Osteocyte (in vitro differentiated cells): ENCODE data around the gene MAB21L2. TPM values are rescaled to one million over a fixed set of nuclear protein-coding genes. Genes with fewer than 3 reads are reported as not detected.

ENCODE experiments used
- DNase-seq: peaks from one replicate; pipeline ENCODE4 v3.0.0; 2021; ENCODE audit warnings: mixed read lengths; ENCODE audit not compliant: unreplicated experiment; ENCODE audit errors: extremely low spot score
- H3K27ac Mint-ChIP-seq: one replicate; pipeline ENCODE4 v1.8.0; 2021; ENCODE audit warnings: mild to moderate bottlenecking, mixed read lengths; ENCODE audit not compliant: unreplicated experiment
- H3K27me3 Mint-ChIP-seq: one replicate; pipeline ENCODE4 v1.8.0; 2021; ENCODE audit warnings: mixed read lengths; ENCODE audit not compliant: unreplicated experiment
- H3K36me3 Mint-ChIP-seq: one replicate; pipeline ENCODE4 v1.8.0; 2021; ENCODE audit warnings: mixed read lengths; ENCODE audit not compliant: unreplicated experiment
- H3K4me1 Mint-ChIP-seq: one replicate; pipeline ENCODE4 v1.8.0; 2021; ENCODE audit warnings: mixed read lengths; ENCODE audit not compliant: unreplicated experiment
- H3K4me3 Mint-ChIP-seq: one replicate; pipeline ENCODE4 v1.8.0; 2021; ENCODE audit warnings: mild to moderate bottlenecking, moderate library complexity, mixed read lengths; ENCODE audit not compliant: unreplicated experiment
- H3K9me3 Mint-ChIP-seq: one replicate; pipeline ENCODE4 v1.8.0; 2021; ENCODE audit warnings: mixed read lengths; ENCODE audit not compliant: unreplicated experiment
- CTCF ChIP-seq: fragments of 200-600 bp; sonication (generic); IDR thresholded peaks from 2 replicates; pipeline ENCODE4 v1.5.0; 2021; ENCODE audit warnings: antibody characterized with exemption, mild to moderate bottlenecking, moderate library complexity
- total RNA-seq: library from RNA; stranded (reverse); gene quantifications from 2 replicates; pipeline ENCODE4 v1.2.1, GENCODE V29; 2021

MAB21L2 gene
- total RNA-seq, 1 donor from 2014 or later: 72.1 TPM

DNA sequence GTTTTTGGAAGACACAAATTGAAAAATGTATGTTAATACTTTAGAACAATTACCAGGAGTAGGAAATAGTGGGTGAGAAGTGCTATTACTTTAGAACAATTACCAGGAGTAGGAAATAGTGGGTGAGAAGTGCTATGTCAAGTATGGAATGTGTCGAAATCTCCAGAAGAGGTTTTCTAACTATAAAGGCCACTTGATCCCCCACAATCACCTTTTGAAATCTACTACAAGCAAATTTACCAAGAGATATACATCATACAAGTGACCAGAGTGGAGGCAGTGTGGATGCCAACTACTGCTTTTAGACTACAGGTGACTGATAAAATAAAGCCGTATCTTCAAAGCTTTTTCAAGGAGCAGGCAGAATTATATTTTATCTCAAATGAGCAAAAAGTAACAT, 43.1 kb downstream of the MAB21L2 start:
- peaks cover 11% of the 10 kb centered on the region for H3K9me3 Mint-ChIP-seq
- H3K4me1 Mint-ChIP-seq: no peaks in the 10 kb centered on the region
- H3K27me3 Mint-ChIP-seq: no peaks in the 10 kb centered on the region
- H3K4me3 Mint-ChIP-seq: no peak overlapping the region
- no peak for DNase-seq
- TF ChIP-seq CTCF: no peak
- no peak overlapping the region for H3K27ac Mint-ChIP-seq
- peaks cover 5% of the 10 kb centered on the region for H3K36me3 Mint-ChIP-seq

DNA sequence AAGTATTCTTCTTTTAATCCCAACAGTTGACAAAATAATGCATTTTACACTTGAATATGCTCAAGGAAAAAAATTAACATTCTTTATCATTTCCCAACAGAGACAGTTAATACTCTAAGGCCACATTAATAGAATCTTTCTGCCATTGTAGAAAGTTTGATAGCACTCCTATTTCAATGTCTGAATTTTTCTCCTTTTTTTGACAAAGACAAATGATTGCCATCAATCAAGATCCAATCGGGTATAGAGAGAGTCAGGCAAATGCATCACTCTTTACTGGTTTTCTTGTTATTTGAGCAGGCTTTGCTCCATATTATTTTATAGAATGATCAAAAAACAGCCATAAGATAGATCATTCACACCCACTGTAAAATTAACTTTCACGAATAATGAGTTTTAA, 46.1 kb downstream of the MAB21L2 start:
- no peak overlapping the region for H3K4me3 Mint-ChIP-seq
- TF ChIP-seq CTCF: no peak
- H3K9me3 Mint-ChIP-seq: peaks cover 13% of the 10 kb centered on the region
- DNase-seq: no peak
- no peaks in the 10 kb centered on the region for H3K27me3 Mint-ChIP-seq
- H3K4me1 Mint-ChIP-seq: no peaks in the 10 kb centered on the region
- H3K36me3 Mint-ChIP-seq: peaks cover 2% of the 10 kb centered on the region
- no peak overlapping the region for H3K27ac Mint-ChIP-seq

DNA sequence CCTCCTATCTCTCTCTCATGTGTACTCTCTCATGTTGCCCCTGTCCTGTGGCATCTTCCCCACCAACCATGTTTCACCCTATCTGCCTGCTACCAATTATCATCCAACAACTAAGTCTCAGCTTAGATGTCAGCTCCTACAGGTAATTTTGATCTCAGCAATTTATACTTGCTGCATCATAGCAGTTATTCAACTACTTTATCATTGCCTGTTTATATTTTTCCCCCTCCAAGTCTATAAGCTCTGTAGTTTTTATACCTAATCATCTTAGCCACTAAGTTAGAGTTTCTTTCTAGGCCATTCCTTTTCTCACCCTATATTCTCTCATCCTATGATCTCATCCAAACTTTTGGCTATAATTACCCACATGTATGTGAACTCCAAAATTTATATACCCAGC, 50.7 kb downstream of the MAB21L2 start:
- Mint-ChIP-seq H3K4me1 (no peaks in the 10 kb centered on the region), H3K4me3 (no peak overlapping the region), H3K27me3 (no peaks in the 10 kb centered on the region), H3K36me3 (peaks cover 5% of the 10 kb centered on the region), H3K27ac (no peak overlapping the region), H3K9me3 (peaks cover 24% of the 10 kb centered on the region)
- TF ChIP-seq CTCF: no peak
- DNase-seq: no peak
